Suprapubic skin (tissue), 3 donors: ENCODE measurements around the gene FNDC3A.

Experiments used
- CTCF ChIP-seq, 2 donors: fragments of 200-600 bp in 1 of 2; fragments of 450-650 bp in 1 of 2; sonication (generic) in 1 of 2; IDR thresholded peaks; one replicate each; pipeline ENCODE4 v1.5.1; 2016 to 2019; ENCODE audit warnings: antibody characterized with exemption in 2 of 2, mild to moderate bottlenecking in 1 of 2, moderate library complexity in 1 of 2
- EP300 ChIP-seq: sonication (generic); formaldehyde crosslinking; IDR thresholded peaks from one replicate; pipeline ENCODE4 v1.6.1; 2017; ENCODE audit warnings: antibody characterized with exemption
- POLR2A ChIP-seq, 2 donors: fragments of 450-650 bp; IDR thresholded peaks; one replicate each; pipeline ENCODE4 v1.6.1; 2017; ENCODE audit warnings: antibody characterized with exemption in 2 of 2, mild to moderate bottlenecking in 2 of 2, moderate library complexity in 2 of 2

GRCh38 chr13:49132479-49133002 is 156.8 kb downstream of the FNDC3A start:
- TF ChIP-seq EP300 (no peak), CTCF (IDR thresholded peaks at IDR 0.05) (no peak), POLR2A (IDR thresholded peaks at IDR 0.05) (no peak)
